HCT116 (cell line): ENCODE results near the gene UBE2D3. TPM values are rescaled to one million over a fixed set of nuclear protein-coding genes. Genes with fewer than 3 reads are reported as not detected.

Experiments used
- ATAC-seq: fragments of 200-7000 bp; cut with Tn5 transposase; 2 replicates; pipeline ENCODE4 v1.9.1; 2020; ENCODE audit warnings: mild to moderate bottlenecking, moderate library complexity
- BruUV-seq: library from RNA; stranded (reverse); fragments of 400-500 nt; replicated peaks from 2 replicates; lab custom pipeline; 2021; lab: Mats Ljungman, UMichigan
- CTCF ChIA-PET: fragments of 300-600 bp; sonication (Branson Sonifier 250); formaldehyde crosslinking; loops from one replicate; lab custom pipeline; 2021; ENCODE audit warnings: antibody characterized with exemption; lab: Charles Lee
- POLR2A ChIA-PET: fragments of 300-600, 350-600 bp; sonication (Branson Sonifier 250); formaldehyde crosslinking; loops from one replicate; lab custom pipeline; 2021; ENCODE audit warnings: antibody characterized with exemption; lab: Charles Lee
- RAD21 ChIA-PET, 2 experiments: fragments of 300-600 bp; sonication (Branson Sonifier 250); formaldehyde crosslinking; loops; one replicate each; lab custom pipeline; 2023; ENCODE audit warnings: low total read pairs in 2 of 2; ENCODE audit not compliant: uncharacterized antibody in 2 of 2, unreplicated experiment in 2 of 2, low non-redundant PET in 1 of 2; lab: Charles Lee
- DNase-seq: peaks from one replicate; pipeline ENCODE4 v3.0.0-alpha.2; 2010; ENCODE audit warnings: low read depth, low spot score
- H2AFZ ChIP-seq: fragments of 200-600 bp; shearing (Covaris generic), sonication (generic); 2 replicates; pipeline ENCODE4 v1.6.1; 2017; ENCODE audit warnings: low read depth, mixed run types, mixed read lengths, antibody characterized with exemption, low read length; ENCODE audit not compliant: poor library complexity, severe bottlenecking
- H3K27ac ChIP-seq: 2 replicates; pipeline ENCODE4 v1.5.1; 2012; ENCODE audit warnings: low read depth, low read length
- H3K27me3 ChIP-seq: fragments of 200-600 bp; sonication (generic); 2 replicates; pipeline ENCODE4 v1.6.1; 2016; ENCODE audit warnings: mixed run types, low read length, mixed read lengths; ENCODE audit not compliant: insufficient read depth
- H3K36me3 ChIP-seq, 2 experiments: fragments of 200-500 bp in 1 of 2; fragments of 200-600 bp in 1 of 2; sonication (Bioruptor generic) in 1 of 2; sonication (generic) in 1 of 2; 2 replicates each; pipeline versions ENCODE4 v1.5.1 to v1.6.1; 2014 to 2016; ENCODE audit warnings: low read length in 2 of 2, inconsistent platforms in 1 of 2, mixed read lengths in 1 of 2, mixed run types in 1 of 2; ENCODE audit not compliant: insufficient read depth in 2 of 2, control insufficient read depth in 1 of 2
- H3K4me1 ChIP-seq, 2 experiments: fragments of 200-600 bp in 1 of 2; sonication (generic) in 1 of 2; 2 replicates each; pipeline versions ENCODE4 v1.5.1 to v1.6.1; 2012 to 2017; ENCODE audit warnings: low read length in 2 of 2, inconsistent platforms in 1 of 2, mild to moderate bottlenecking in 1 of 2, mixed read lengths in 1 of 2, mixed run types in 1 of 2, moderate library complexity in 1 of 2; ENCODE audit not compliant: insufficient read depth in 2 of 2, control insufficient read depth in 1 of 2
- H3K4me2 ChIP-seq: fragments of 200-600 bp; sonication (generic); 2 replicates; pipeline ENCODE4 v1.6.1; 2017; ENCODE audit warnings: mixed run types, low read length, mixed read lengths
- H3K4me3 ChIP-seq, 2 experiments: fragments of 200-600 bp in 1 of 2; sonication (generic) in 1 of 2; replicated peaks in 1 of 2; 2 replicates each; pipeline ENCODE4 v1.5.1; 2011 to 2016; ENCODE audit warnings: low read length in 2 of 2, control low read depth in 1 of 2, low read depth in 1 of 2, mild to moderate bottlenecking in 1 of 2, mixed read lengths in 1 of 2, mixed run types in 1 of 2
- H3K79me2 ChIP-seq: fragments of 200-600 bp; sonication (generic); 2 replicates; pipeline ENCODE4 v1.6.1; 2017; ENCODE audit warnings: mild to moderate bottlenecking, mixed run types, low read length, moderate library complexity, mixed read lengths; ENCODE audit not compliant: insufficient read depth
- H3K9ac ChIP-seq: fragments of 200-600 bp; sonication (generic); 2 replicates; pipeline ENCODE4 v1.6.1; 2016; ENCODE audit warnings: low read length, mixed read lengths
- H3K9me2 ChIP-seq: fragments of 200-600 bp; sonication (generic), shearing (Covaris generic); 2 replicates; pipeline ENCODE4 v1.6.1; 2017; ENCODE audit warnings: mixed run types, mild to moderate bottlenecking, moderate library complexity; ENCODE audit not compliant: insufficient read depth
- H3K9me3 ChIP-seq, 2 experiments: fragments of 200-500 bp in 1 of 2; fragments of 200-600 bp in 1 of 2; sonication (Bioruptor generic) in 1 of 2; sonication (generic) in 1 of 2; 2 replicates each; pipeline ENCODE4 v1.6.1; 2014 to 2017; ENCODE audit warnings: low read length in 2 of 2, mixed read lengths in 2 of 2, inconsistent platforms in 1 of 2, low read depth in 1 of 2, mild to moderate bottlenecking in 1 of 2, mixed run types in 1 of 2, moderate library complexity in 1 of 2; ENCODE audit not compliant: control insufficient read depth in 1 of 2, insufficient read depth in 1 of 2
- H4K20me1 ChIP-seq: fragments of 200-600 bp; sonication (generic), shearing (Covaris generic); 2 replicates; pipeline ENCODE4 v1.6.1; 2017; ENCODE audit warnings: mixed run types, mild to moderate bottlenecking, moderate library complexity; ENCODE audit not compliant: insufficient read depth
- EGR1 ChIP-seq: IDR thresholded peaks from 2 replicates; pipeline ENCODE4 v1.6.1; 2012; ENCODE audit warnings: low read depth
- ELF1 ChIP-seq: IDR thresholded peaks from 2 replicates; pipeline ENCODE4 v1.6.1; 2012; ENCODE audit warnings: low read depth, borderline replicate concordance
- EZH2phosphoT487 ChIP-seq: fragments of 200-600 bp; IDR thresholded peaks from 2 replicates; pipeline ENCODE4 v1.6.1; 2018; ENCODE audit warnings: antibody characterized with exemption, borderline replicate concordance
- POLR2A ChIP-seq: IDR thresholded peaks from 2 replicates; pipeline ENCODE4 v1.7.0; 2011; ENCODE audit warnings: borderline replicate concordance; ENCODE audit not compliant: insufficient read depth, insufficient read length; ENCODE audit errors: extremely low read depth
- POLR2AphosphoS5 ChIP-seq: IDR thresholded peaks from 2 replicates; pipeline ENCODE4 v1.6.1; 2011; ENCODE audit warnings: mild to moderate bottlenecking, low read depth, low read length, moderate library complexity
- RAD21 ChIP-seq: IDR thresholded peaks from 2 replicates; pipeline ENCODE4 v1.6.1; 2012; ENCODE audit warnings: low read depth, mild to moderate bottlenecking
- SIN3A ChIP-seq: IDR thresholded peaks from 2 replicates; pipeline ENCODE4 v1.6.1; 2012; ENCODE audit warnings: low read depth
- SP1 ChIP-seq: IDR thresholded peaks from 2 replicates; pipeline ENCODE4 v1.6.1; 2012; ENCODE audit warnings: low read depth
- TCF7L2 ChIP-seq: IDR thresholded peaks from 2 replicates; pipeline ENCODE4 v1.7.0; 2011; ENCODE audit warnings: borderline replicate concordance, inconsistent platforms; ENCODE audit not compliant: insufficient read depth, insufficient read length; ENCODE audit errors: extremely low read depth
- YY1 ChIP-seq: IDR thresholded peaks from 2 replicates; pipeline ENCODE4 v1.6.1; 2011; ENCODE audit warnings: low read length, low read depth, moderate library complexity, mild to moderate bottlenecking; ENCODE audit not compliant: insufficient replicate concordance; ENCODE audit errors: extremely low read depth
- ZFX ChIP-seq: fragments of 450-650 bp; IDR thresholded peaks from 2 replicates; pipeline ENCODE4 v1.6.1; 2017
- intact Hi-C: fragments of 100-400 bp; cut with micrococcal nuclease; formaldehyde crosslinking; loops from 2 replicates; pipeline ENCODE4 v1.10.0; 2022
- total RNA-seq: library from RNA; stranded (reverse); gene quantifications from one replicate; pipeline ENCODE4 v1.2.1, GENCODE V29; 2021; ENCODE audit not compliant: unreplicated experiment
- TF ChIP-seq, protein P1 (sequence below), 3 experiments: fragments of 200-600 bp in 1 of 3; sonication (generic) in 1 of 3; IDR thresholded peaks in 2 of 3; conservative IDR thresholded peaks in 1 of 3; 2 replicates each; pipeline ENCODE4 v1.5.1; 2012 to 2017; ENCODE audit warnings: low read depth in 2 of 3, low read length in 2 of 3, antibody characterized with exemption in 1 of 3, borderline replicate concordance in 1 of 3, control low read depth in 1 of 3, mild to moderate bottlenecking in 1 of 3, mixed read lengths in 1 of 3, mixed run types in 1 of 3, moderate library complexity in 1 of 3; ENCODE audit not compliant: insufficient read depth in 1 of 3

Gene UBE2D3
- total RNA-seq, 1 experiment from 2014 or later = 302 TPM

DNA sequence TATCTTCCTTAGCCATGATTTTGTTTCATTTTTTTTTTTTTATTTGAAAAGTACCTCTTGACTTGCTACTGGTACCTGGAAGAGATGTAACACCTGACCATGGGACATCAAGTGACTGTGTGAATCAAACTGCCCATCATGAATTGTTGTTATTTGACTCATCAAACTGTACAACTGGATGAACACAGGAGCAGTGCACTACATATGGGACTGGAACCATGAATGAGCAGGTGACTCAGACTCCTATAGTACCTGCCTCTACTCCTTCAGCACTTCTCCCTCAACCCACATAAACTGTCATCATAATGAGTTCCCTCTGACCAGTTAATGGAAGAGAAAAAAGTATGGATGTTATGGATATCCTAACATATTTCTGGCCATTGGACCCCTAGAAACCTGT lies 15.9 kb upstream of the UBE2D3 start:
- no peaks in the 10 kb centered on the region for H3K9me3 ChIP-seq
- ChIA-PET CTCF (no interaction called here), POLR2A (interaction anchor here (1.2 kb wide), 1 partner anchor 15 kb away, joined by 5 read pairs; no protein-coding TSS in a partner anchor), RAD21 (no interaction called here)
- intact Hi-C loops = no loop called here
- H3K27me3 ChIP-seq = no peaks in the 10 kb centered on the region
- no peak overlapping the region for H3K9ac ChIP-seq
- no peaks in the 10 kb centered on the region for H3K9me2 ChIP-seq
- no peak for ATAC-seq
- H4K20me1 ChIP-seq = no peaks in the 10 kb centered on the region
- H2AFZ ChIP-seq = no peak overlapping the region
- no peak for DNase-seq
- TF ChIP-seq SIN3A = no peak
- TF ChIP-seq POLR2AphosphoS5 = no peak
- no peak for TF ChIP-seq EZH2phosphoT487
- no peak for TF ChIP-seq YY1
- TF ChIP-seq ELF1 = no peak
- TF ChIP-seq SP1 = no peak
- TF ChIP-seq, protein P1, sequence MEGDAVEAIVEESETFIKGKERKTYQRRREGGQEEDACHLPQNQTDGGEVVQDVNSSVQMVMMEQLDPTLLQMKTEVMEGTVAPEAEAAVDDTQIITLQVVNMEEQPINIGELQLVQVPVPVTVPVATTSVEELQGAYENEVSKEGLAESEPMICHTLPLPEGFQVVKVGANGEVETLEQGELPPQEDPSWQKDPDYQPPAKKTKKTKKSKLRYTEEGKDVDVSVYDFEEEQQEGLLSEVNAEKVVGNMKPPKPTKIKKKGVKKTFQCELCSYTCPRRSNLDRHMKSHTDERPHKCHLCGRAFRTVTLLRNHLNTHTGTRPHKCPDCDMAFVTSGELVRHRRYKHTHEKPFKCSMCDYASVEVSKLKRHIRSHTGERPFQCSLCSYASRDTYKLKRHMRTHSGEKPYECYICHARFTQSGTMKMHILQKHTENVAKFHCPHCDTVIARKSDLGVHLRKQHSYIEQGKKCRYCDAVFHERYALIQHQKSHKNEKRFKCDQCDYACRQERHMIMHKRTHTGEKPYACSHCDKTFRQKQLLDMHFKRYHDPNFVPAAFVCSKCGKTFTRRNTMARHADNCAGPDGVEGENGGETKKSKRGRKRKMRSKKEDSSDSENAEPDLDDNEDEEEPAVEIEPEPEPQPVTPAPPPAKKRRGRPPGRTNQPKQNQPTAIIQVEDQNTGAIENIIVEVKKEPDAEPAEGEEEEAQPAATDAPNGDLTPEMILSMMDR (IDR thresholded peaks at IDR 0.05 in 2 of 3, conservative IDR thresholded peaks at IDR 0.05 in 1 of 3; ENCODE audit: borderline replicate concordance in 1 of 3, insufficient read depth in 1 of 3, low read depth in 2 of 3, low read length in 2 of 3) = no peak
- TF ChIP-seq RAD21 = no peak
- no peak for TF ChIP-seq EGR1
- no peak for TF ChIP-seq ZFX
- TF ChIP-seq POLR2A = no peak
- no peak for TF ChIP-seq TCF7L2
- no peak overlapping the region for H3K4me2 ChIP-seq
- H3K4me3 ChIP-seq = no peak overlapping the region
- H3K4me1 ChIP-seq = no peaks in the 10 kb centered on the region
- no TSS peak for BruUV-seq
- H3K36me3 ChIP-seq = no peaks in the 10 kb centered on the region
- no peak overlapping the region for H3K27ac ChIP-seq
- peaks cover 28% of the 10 kb centered on the region; the same call in 1 of the 2 replicates for H3K79me2 ChIP-seq
